Measurements from ENCODE around the gene STK17B.
"Not testable (repeated sequence)": the region's sequence is repeated elsewhere in the genome, so short reads cannot be mapped to it uniquely, and the experiment has no call there.

Gene STK17B

GRCh38 chr2:196113061-196113974, 58.1 kb downstream of the STK17B start:
- no peak for DNase-seq (ENCODE audit: low read depth in 2 of 3, low spot score in 1 of 3)

GRCh38 chr2:196112418-196113034, 58.9 kb downstream of the STK17B start:
- DNase-seq (ENCODE audit: low read depth in 2 of 3, low spot score in 1 of 3) = no peak

GRCh38 chr2:196108604-196109003, 62.8 kb downstream of the STK17B start:
- no peak for DNase-seq (ENCODE audit: low read depth in 2 of 3, low spot score in 1 of 3)

- no peak for DNase-seq (ENCODE audit: low read depth in 2 of 3, low spot score in 1 of 3)
Measured at GRCh38 chr2:196105951-196106350, 65.4 kb downstream of the STK17B start.

GRCh38 chr2:196104066-196104465, 67.3 kb downstream of the STK17B start:
- DNase-seq (ENCODE audit: low read depth in 2 of 3, low spot score in 1 of 3) = no peak

GRCh38 chr2:196103626-196104025, 67.8 kb downstream of the STK17B start:
- DNase-seq (ENCODE audit: low read depth in 2 of 3, low spot score in 1 of 3) = no peak

GRCh38 chr2:196101325-196101991, 69.9 kb downstream of the STK17B start:
- DNase-seq (ENCODE audit: low read depth in 2 of 3, low spot score in 1 of 3) = peak; percentile 27 to 55 (median 32)

GRCh38 chr2:196099916-196100315, 71.5 kb downstream of the STK17B start:
- DNase-seq (ENCODE audit: low read depth in 2 of 3, low spot score in 1 of 3) = no peak

GRCh38 chr2:196097864-196098660, 73.3 kb downstream of the STK17B start:
- DNase-seq (ENCODE audit: low read depth in 2 of 3, low spot score in 1 of 3) = no peak

- no peak for DNase-seq (ENCODE audit: low read depth in 2 of 3, low spot score in 1 of 3)
Measured at GRCh38 chr2:196096982-196097745, 74.2 kb downstream of the STK17B start.

GRCh38 chr2:196096264-196096663, 75.1 kb downstream of the STK17B start:
- DNase-seq (ENCODE audit: low read depth in 2 of 3, low spot score in 1 of 3) = no peak

- not testable (repeated sequence) for DNase-seq (ENCODE audit: low read depth in 2 of 3, low spot score in 1 of 3)
Measured at GRCh38 chr2:196089448-196089847, 81.9 kb downstream of the STK17B start.

GRCh38 chr2:196088203-196088602, 83.2 kb downstream of the STK17B start:
- no peak for DNase-seq (ENCODE audit: low read depth in 2 of 3, low spot score in 1 of 3)

- DNase-seq (ENCODE audit: low read depth in 2 of 3, low spot score in 1 of 3) = no peak
Measured at GRCh38 chr2:196086517-196087368, 84.6 kb downstream of the STK17B start.

- no peak for DNase-seq (ENCODE audit: low read depth in 2 of 3, low spot score in 1 of 3)
Measured at GRCh38 chr2:196083601-196084000, 87.8 kb downstream of the STK17B start.

Measured in stimulated activated CD4-positive, alpha-beta T cell treated with anti-CD3 and anti-CD28 coated beads, Interleukin-12 subunit alpha, Interleukin-12 subunit beta, amount 100 ng/mL, for 48 hours (primary cell).